Trophoblast cell (in vitro differentiated cells and primary cell): ENCODE data around the gene KCNJ8.

Experiments
- DNase-seq, 2 donors: peaks; one replicate each; pipeline ENCODE4 v3.0.0-alpha.2; 2016
- H2AFZ ChIP-seq: 2 replicates; pipeline ENCODE4 v1.6.1; 2013; ENCODE audit warnings: low read length, moderate library complexity, mild to moderate bottlenecking; ENCODE audit not compliant: insufficient read depth, poor library complexity
- H2AK5ac ChIP-seq: 2 replicates; pipeline ENCODE4 v1.6.1; 2013; ENCODE audit warnings: mild to moderate bottlenecking, low read length
- H2BK120ac ChIP-seq: 2 replicates; pipeline ENCODE4 v1.6.1; 2013; ENCODE audit warnings: low read length, mild to moderate bottlenecking, moderate library complexity; ENCODE audit not compliant: insufficient read depth, poor library complexity
- H2BK12ac ChIP-seq: 2 replicates; pipeline ENCODE4 v1.6.1; 2013; ENCODE audit warnings: mild to moderate bottlenecking, low read length, moderate library complexity
- H2BK5ac ChIP-seq: 2 replicates; pipeline ENCODE4 v1.6.1; 2013; ENCODE audit warnings: low read length, low read depth, moderate library complexity, mild to moderate bottlenecking; ENCODE audit not compliant: poor library complexity
- H3K14ac ChIP-seq: 2 replicates; pipeline ENCODE4 v1.6.1; 2013; ENCODE audit warnings: mild to moderate bottlenecking, low read length
- H3K18ac ChIP-seq: 2 replicates; pipeline ENCODE4 v1.6.1; 2013; ENCODE audit warnings: mild to moderate bottlenecking, low read length
- H3K23ac ChIP-seq: 2 replicates; pipeline ENCODE4 v1.6.1; 2013; ENCODE audit warnings: low read length
- H3K27ac ChIP-seq: 2 replicates; pipeline ENCODE4 v1.5.1; 2013; ENCODE audit warnings: low read depth, mild to moderate bottlenecking, inconsistent platforms, low read length, moderate library complexity
- H3K27me3 ChIP-seq: 2 replicates; pipeline ENCODE4 v1.6.1; 2013; ENCODE audit warnings: inconsistent platforms, mild to moderate bottlenecking, low read length, moderate library complexity; ENCODE audit not compliant: insufficient read depth
- H3K36me3 ChIP-seq, 2 experiments: 1 replicate in 1 of 2; 2 replicates in 1 of 2; pipeline ENCODE4 v1.6.1; 2013; ENCODE audit warnings: low read length in 2 of 2, mild to moderate bottlenecking in 2 of 2, moderate library complexity in 1 of 2; ENCODE audit not compliant: insufficient read depth in 2 of 2, control insufficient read depth in 1 of 2
- H3K4ac ChIP-seq: 2 replicates; pipeline ENCODE4 v1.6.1; 2013; ENCODE audit warnings: low read depth, mild to moderate bottlenecking, low read length, moderate library complexity
- H3K4me1 ChIP-seq, 2 experiments: 1 replicate in 1 of 2; 2 replicates in 1 of 2; pipeline ENCODE4 v1.6.1; 2013; ENCODE audit warnings: low read length in 2 of 2, mild to moderate bottlenecking in 2 of 2, moderate library complexity in 1 of 2; ENCODE audit not compliant: insufficient read depth in 2 of 2, control insufficient read depth in 1 of 2
- H3K4me2 ChIP-seq: 2 replicates; pipeline ENCODE4 v1.6.1; 2013; ENCODE audit warnings: inconsistent platforms, mild to moderate bottlenecking, low read length, moderate library complexity
- H3K4me3 ChIP-seq: 2 replicates; pipeline ENCODE4 v1.5.1; 2013; ENCODE audit warnings: mild to moderate bottlenecking, low read depth, low read length, inconsistent platforms
- H3K79me1 ChIP-seq: one replicate; pipeline ENCODE4 v1.6.1; 2013; ENCODE audit warnings: low read length
- H3K79me2 ChIP-seq: 2 replicates; pipeline ENCODE4 v1.6.1; 2013; ENCODE audit warnings: low read length, mild to moderate bottlenecking; ENCODE audit not compliant: control insufficient read depth, insufficient read depth, poor library complexity
- H3K9ac ChIP-seq: 2 replicates; pipeline ENCODE4 v1.6.1; 2013; ENCODE audit warnings: mild to moderate bottlenecking, low read length
- H3K9me3 ChIP-seq: 2 replicates; pipeline ENCODE4 v1.6.1; 2013; ENCODE audit warnings: low read depth, mild to moderate bottlenecking, control low read depth, inconsistent platforms, low read length; ENCODE audit not compliant: insufficient read depth
- H4K12ac ChIP-seq: 2 replicates; pipeline ENCODE4 v1.6.1; 2013; ENCODE audit warnings: low read depth, mild to moderate bottlenecking, low read length, moderate library complexity
- H4K8ac ChIP-seq: 2 replicates; pipeline ENCODE4 v1.6.1; 2013; ENCODE audit warnings: low read depth, mild to moderate bottlenecking, low read length, moderate library complexity
- H4K91ac ChIP-seq: one replicate; pipeline ENCODE4 v1.6.1; 2013; ENCODE audit warnings: low read depth, mild to moderate bottlenecking, low read length, moderate library complexity
- WGBS: extraction: QIAGEN DNeasy Blood & Tissue Kit; methylation state at CpG from one replicate; pipeline ENCODE4 v1.1.7; 2013; ENCODE audit warnings: missing lambda C conversion rate; ENCODE audit not compliant: insufficient read length, insufficient coverage; ENCODE audit errors: extremely low coverage; 5-methylcytosine and 5-hydroxymethylcytosine counted together

The KCNJ8 gene

DNA sequence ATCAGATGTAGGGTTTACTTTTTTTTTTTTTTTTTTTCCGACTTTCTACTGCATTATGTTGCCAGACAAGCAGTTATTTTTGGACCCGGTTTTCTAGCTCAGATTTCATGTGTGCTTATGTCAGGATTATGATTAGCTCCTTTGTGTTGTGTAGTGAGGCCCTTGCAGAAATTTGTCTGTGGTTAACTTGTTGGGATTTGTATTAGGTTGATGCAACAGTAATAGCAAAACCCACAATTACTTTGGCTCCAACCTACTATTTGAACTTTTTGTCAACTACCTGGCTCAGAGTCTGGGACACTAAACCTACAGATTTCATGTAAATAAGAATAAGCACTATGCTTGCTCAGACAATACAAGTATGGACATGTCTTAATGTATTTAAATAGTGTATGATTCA is 44.1 kb upstream of the KCNJ8 start:
- H4K12ac ChIP-seq = no peak overlapping the region
- no peak overlapping the region for H3K18ac ChIP-seq
- no peaks in the 10 kb centered on the region for H3K9me3 ChIP-seq
- no peaks in the 10 kb centered on the region for H3K27me3 ChIP-seq
- H2BK12ac ChIP-seq = no peak overlapping the region
- no peak overlapping the region for H3K4ac ChIP-seq
- H3K4me2 ChIP-seq = no peak overlapping the region
- no CpG with 5 or more reads among the region's 2 CpGs for WGBS
- no peaks in the 10 kb centered on the region for H3K79me1 ChIP-seq
- no peak overlapping the region for H3K23ac ChIP-seq
- H2AFZ ChIP-seq = no peak overlapping the region
- no peak overlapping the region for H3K4me3 ChIP-seq
- H4K91ac ChIP-seq = no peak overlapping the region
- no peak overlapping the region for H3K14ac ChIP-seq
- H2BK5ac ChIP-seq = no peak overlapping the region
- H3K27ac ChIP-seq = no peak overlapping the region
- H3K9ac ChIP-seq = no peak overlapping the region
- DNase-seq = no peak
- H2BK120ac ChIP-seq = no peak overlapping the region
- H3K36me3 ChIP-seq = no peaks in the 10 kb centered on the region
- no peak overlapping the region for H2AK5ac ChIP-seq
- H4K8ac ChIP-seq = no peak overlapping the region
- no peaks in the 10 kb centered on the region for H3K4me1 ChIP-seq
- no peaks in the 10 kb centered on the region for H3K79me2 ChIP-seq

- Histone ChIP-seq H2BK120ac (no peak overlapping the region), H3K4me1 (no peaks in the 10 kb centered on the region), H4K91ac (no peak overlapping the region), H3K36me3 (no peaks in the 10 kb centered on the region), H3K9ac (no peak overlapping the region), H3K4me3 (no peak overlapping the region), H3K4me2 (no peak overlapping the region), H3K18ac (no peak overlapping the region), H4K8ac (no peak overlapping the region), H3K4ac (no peak overlapping the region), H3K27me3 (no peaks in the 10 kb centered on the region), H3K14ac (no peak overlapping the region), H2BK5ac (no peak overlapping the region), H2BK12ac (no peak overlapping the region), H3K9me3 (no peaks in the 10 kb centered on the region), H2AK5ac (no peak overlapping the region), H3K27ac (no peak overlapping the region), H4K12ac (no peak overlapping the region), H2AFZ (no peak overlapping the region), H3K79me2 (no peaks in the 10 kb centered on the region), H3K23ac (no peak overlapping the region), H3K79me1 (no peaks in the 10 kb centered on the region)
- WGBS = no CpG with 5 or more reads among the region's 1 CpG
- no peak for DNase-seq
Observed at GRCh38 chr12:21815306-21816062, 41.0 kb upstream of the KCNJ8 start.

GRCh38 chr12:21814814-21815213 is 40.3 kb upstream of the KCNJ8 start:
- no peak overlapping the region for H2BK120ac ChIP-seq
- H3K36me3 ChIP-seq = no peaks in the 10 kb centered on the region
- no peak for DNase-seq
- H2AK5ac ChIP-seq = no peak overlapping the region
- no peak overlapping the region for H3K23ac ChIP-seq
- no peaks in the 10 kb centered on the region for H3K79me1 ChIP-seq
- H2BK12ac ChIP-seq = no peak overlapping the region
- H3K27me3 ChIP-seq = no peaks in the 10 kb centered on the region
- no peak overlapping the region for H3K4me2 ChIP-seq
- H2AFZ ChIP-seq = no peak overlapping the region
- no peak overlapping the region for H3K4me3 ChIP-seq
- no peaks in the 10 kb centered on the region for H3K79me2 ChIP-seq
- no peaks in the 10 kb centered on the region for H3K4me1 ChIP-seq
- no peak overlapping the region for H2BK5ac ChIP-seq
- no peak overlapping the region for H3K18ac ChIP-seq
- H3K9ac ChIP-seq = no peak overlapping the region
- H4K91ac ChIP-seq = no peak overlapping the region
- H3K4ac ChIP-seq = no peak overlapping the region
- H4K12ac ChIP-seq = no peak overlapping the region
- no peak overlapping the region for H3K14ac ChIP-seq
- no peak overlapping the region for H4K8ac ChIP-seq
- no peaks in the 10 kb centered on the region for H3K9me3 ChIP-seq
- no CpG with 5 or more reads among the region's 3 CpGs for WGBS
- no peak overlapping the region for H3K27ac ChIP-seq

- Histone ChIP-seq H3K4me1 (no peaks in the 10 kb centered on the region), H3K9me3 (no peaks in the 10 kb centered on the region), H2BK5ac (no peak overlapping the region), H3K18ac (no peak overlapping the region), H2BK12ac (no peak overlapping the region), H3K14ac (no peak overlapping the region), H4K12ac (no peak overlapping the region), H2BK120ac (no peak overlapping the region), H4K8ac (no peak overlapping the region), H2AFZ (no peak overlapping the region), H4K91ac (no peak overlapping the region), H3K79me2 (no peaks in the 10 kb centered on the region), H3K36me3 (no peaks in the 10 kb centered on the region), H3K79me1 (no peaks in the 10 kb centered on the region), H3K23ac (no peak overlapping the region), H2AK5ac (no peak overlapping the region), H3K4me2 (no peak overlapping the region), H3K27ac (no peak overlapping the region), H3K9ac (no peak overlapping the region), H3K4ac (no peak overlapping the region), H3K4me3 (no peak overlapping the region), H3K27me3 (no peaks in the 10 kb centered on the region)
- no CpG with 5 or more reads among the region's 2 CpGs for WGBS
- no peak for DNase-seq
Observed at GRCh38 chr12:21814327-21814726, 39.8 kb upstream of the KCNJ8 start.
